HG03196 (cell line): ENCODE measurements around the gene BAHCC1.
"Not testable (repeated sequence)": the region's sequence is repeated elsewhere in the genome, so short reads cannot be mapped to it uniquely, and the experiment has no call there.

ENCODE experiments used
- ATAC-seq: cut with Tn5 transposase; IDR thresholded peaks from one replicate; pipeline ENCODE4 v1.9.1; 2021; ENCODE audit not compliant: unreplicated experiment

Gene BAHCC1

DNA sequence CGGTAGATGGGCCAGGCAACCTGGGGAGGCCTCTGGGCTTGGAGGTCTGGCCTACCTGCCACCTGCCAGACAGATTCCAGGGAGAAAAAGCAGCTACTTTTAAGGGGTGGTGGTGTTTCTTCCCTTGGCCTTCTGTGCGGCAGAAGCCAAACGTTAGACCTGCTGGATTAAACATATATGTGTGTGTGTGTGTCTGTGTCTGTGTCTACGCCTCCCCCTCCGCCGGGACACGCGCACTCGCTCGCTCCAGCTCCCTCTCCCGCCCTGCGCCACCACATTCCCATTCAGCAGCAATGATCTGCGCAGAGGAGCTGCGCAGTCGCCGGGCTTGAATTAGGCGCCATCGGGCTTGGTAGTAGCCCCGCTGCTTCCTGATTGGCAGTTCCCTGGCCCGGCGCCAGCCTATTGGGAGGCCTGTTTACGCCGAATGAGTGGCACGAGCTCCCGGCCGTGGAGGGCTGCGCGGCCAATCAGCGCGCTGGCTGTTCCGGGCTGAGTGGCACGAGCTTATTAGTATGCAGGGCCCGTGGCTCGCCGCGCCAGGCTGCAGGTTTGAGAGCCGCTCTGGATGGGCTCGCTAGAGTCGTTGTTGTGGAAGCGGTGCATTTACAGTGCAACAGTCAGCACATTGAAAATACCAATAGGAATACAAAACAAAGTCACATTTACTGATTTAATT is at the start of gene BAHCC1:
Gene BAHCC1, plus strand, starts transcription at position 537 of the 679 bp plus-strand sequence. CDS start 4,283 bp downstream, outside the sequence.
- no peak for ATAC-seq

DNA sequence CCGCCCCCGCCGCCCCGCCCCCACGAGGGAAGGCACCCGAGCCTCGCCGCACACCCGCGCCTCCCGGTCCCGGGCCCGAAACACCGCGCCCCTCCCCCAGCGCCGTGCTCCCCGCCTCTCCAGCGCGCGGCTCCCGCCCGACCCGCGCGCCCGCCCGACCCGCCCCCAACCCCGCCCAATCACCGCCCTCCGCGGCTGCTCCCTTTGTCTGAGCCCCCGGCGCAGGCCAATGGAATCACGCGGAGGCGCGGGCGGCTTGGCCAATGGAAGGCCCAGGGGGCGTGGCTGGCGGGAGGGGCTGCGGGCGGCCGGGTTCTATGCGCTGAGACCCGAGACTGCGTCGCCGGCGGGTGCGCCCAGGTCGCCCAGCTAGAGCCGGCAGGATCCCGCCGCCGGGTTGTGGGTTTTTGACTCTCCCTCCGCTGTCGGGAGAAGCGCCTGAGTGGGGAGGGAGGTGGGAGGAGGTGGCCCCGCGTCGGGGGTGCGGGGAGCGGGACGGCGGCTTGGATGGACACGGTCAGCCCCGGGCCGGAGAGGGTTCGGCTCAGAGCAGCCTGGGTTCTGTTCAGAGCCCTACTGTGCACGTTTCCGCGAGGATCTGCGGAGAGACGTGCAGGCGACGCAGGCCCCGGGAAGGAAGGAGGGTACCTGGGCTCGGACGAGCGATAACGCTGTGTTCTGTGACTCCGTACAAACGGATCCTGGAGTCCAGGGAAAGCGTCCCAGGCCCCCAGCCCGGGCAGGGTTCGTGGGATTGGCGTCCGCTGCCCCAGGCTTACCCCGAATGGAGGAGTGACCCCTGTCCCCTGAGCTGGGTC is 49.0 kb upstream of the BAHCC1 start:
- ATAC-seq = peak; percentile 75

GRCh38 chr17:81346908-81347349 is 48.3 kb upstream of the BAHCC1 start:
- ATAC-seq = no peak

- ATAC-seq = no peak
Measured at GRCh38 chr17:81347437-81347836, 47.8 kb upstream of the BAHCC1 start.

DNA sequence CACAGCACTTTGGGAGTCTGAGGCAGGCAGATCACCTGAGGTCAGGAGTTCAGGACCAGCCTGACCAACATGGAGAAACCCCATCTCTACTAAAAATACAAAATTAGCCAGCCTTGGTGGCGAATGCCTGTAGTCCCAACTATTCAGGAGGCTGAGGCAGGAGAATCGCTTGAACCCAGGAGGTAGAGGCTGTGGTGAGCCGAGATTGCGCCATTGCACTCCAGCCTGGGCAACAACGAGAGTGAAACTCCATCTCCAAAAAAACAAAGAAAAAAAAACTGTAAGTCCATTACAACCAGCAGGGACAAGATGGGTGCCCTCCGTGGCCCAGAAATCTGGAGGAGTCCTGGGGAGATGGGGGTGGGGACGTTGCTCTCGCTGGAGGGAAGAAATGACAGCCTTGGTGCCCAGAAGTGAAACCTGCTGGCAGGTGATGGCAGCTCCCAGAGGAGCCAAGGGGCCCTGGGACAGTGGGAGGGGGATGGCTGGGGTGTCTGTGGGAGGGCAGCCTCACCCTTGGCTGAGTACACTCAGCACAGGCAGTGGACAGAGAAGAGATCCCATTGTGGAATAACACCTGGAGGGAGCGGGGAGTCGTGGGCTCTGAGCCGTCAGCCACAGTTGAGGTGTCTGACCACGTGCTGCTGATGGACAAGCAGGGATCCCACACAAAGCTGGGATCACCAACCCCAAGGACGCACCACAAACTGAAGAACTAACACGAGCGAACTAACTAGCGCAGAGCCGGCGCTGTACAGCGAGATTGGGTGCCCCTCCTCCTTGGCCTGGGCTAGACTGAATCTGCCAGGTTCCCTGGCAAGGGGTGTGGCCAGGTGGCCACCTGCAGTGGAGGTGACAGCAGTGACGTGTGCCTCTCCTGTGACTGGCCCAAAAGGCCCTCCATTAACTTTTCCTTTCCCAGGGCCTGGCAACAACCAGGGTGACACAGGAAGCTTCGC is 46.9 kb upstream of the BAHCC1 start:
- ATAC-seq = no peak

GRCh38 chr17:81349397-81350319 is 45.6 kb upstream of the BAHCC1 start:
- no peak for ATAC-seq

DNA sequence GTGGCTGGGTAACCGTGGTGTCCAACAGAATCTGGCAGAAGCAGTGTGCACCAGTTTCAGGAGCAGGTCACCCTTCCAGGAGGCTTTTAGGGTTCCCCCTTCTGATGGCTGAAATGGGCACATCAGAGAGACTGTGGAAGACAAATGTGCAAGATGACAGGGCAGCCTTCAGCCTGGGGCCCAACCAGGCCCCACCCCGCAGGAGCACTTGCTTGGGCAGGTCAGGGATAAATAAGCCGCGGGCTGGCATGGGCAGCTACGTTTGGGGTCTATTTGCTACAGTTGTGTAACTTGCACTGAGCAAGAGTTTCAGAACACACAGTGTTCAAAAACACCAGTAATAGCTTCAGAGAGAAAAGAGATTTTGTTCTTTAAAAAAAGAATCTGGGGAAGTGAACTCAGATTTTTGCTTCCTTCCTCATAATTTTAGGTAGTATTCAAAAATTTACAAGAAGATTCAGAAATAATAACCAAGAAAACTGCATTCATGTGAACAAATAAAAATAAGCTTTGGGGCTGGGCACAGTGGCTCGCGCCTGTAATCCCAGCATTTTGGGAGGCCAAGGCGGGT is 44.9 kb upstream of the BAHCC1 start:
- no peak for ATAC-seq

GRCh38 chr17:81351329-81352052 is 43.8 kb upstream of the BAHCC1 start:
- not testable (repeated sequence) for ATAC-seq

DNA sequence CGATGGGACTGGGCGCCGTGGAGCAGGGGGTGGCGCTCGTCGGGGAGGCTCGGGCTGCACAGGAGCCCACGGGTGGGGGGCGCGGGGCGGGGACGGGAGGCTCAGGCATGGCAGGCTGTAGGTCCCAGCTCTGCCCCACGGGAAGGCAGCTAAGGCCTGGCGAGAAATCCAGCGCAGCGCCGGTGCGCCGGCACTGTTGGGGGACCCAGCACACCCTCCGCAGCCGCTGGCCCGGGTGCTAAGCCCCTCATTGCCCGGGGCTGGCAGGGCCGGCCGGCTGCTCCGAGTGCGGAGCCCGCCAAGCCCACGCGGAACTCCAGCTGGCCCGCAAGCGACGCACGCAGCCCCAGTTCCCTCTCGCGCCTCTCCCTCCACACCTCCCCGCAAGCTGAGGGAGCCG is 43.2 kb upstream of the BAHCC1 start:
- not testable (repeated sequence) for ATAC-seq

DNA sequence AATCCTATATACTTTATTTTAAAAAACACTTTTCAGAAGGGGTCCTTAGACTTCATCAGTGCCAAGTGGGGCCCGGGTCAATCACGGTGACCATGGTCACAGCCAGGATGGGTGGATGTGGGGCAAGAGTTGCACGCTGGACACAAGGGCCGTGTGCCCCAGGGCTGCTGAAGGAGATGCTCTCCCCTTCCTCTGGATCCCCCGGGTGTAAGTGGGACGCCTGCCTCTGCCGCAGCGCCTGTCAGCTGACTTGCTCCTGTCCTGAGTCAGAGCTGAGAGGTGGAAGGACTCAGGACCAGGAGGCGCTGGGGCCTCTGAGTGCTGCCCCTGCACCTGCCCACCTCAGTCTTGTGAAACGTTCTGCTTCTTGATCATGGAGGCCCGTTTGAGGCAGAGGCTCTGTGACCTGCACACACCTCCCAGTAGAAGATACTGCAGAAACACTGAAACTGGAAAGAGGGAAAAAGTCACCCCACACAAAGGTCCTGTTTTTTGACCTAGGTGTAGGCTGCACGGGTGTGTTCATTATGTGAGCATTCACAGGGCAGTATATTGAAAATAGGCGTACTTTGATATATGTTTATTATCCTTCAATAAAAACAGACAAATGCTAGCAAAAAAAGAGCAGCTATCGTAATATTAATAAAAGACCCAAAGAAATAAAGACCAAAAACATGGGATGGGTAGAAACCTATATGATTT is 40.9 kb upstream of the BAHCC1 start:
- ATAC-seq = no peak

GRCh38 chr17:81354954-81355347 is 40.3 kb upstream of the BAHCC1 start:
- no peak for ATAC-seq

DNA sequence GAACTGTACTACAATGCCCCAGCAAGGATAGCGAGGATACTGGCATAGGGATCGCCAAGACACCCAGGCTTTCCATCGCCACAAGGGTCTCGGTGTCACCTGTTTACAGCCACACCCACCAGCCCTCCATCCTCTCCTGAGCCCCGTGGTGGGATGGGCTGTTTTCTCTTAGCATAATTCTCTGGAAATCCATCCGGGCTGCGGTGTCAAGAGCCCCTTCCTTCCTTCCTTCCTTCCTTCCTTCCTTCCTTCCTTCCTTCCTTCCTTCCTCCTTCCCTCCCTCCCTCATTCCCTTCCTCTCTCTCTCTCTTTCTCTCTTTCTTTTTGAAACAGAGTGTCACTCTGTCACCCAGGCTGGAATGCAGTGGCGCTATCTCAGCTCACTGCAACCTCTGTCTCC is 36.0 kb upstream of the BAHCC1 start:
- no peak for ATAC-seq

- ATAC-seq = not testable (repeated sequence)
Measured at GRCh38 chr17:81362001-81362400, 33.3 kb upstream of the BAHCC1 start.

DNA sequence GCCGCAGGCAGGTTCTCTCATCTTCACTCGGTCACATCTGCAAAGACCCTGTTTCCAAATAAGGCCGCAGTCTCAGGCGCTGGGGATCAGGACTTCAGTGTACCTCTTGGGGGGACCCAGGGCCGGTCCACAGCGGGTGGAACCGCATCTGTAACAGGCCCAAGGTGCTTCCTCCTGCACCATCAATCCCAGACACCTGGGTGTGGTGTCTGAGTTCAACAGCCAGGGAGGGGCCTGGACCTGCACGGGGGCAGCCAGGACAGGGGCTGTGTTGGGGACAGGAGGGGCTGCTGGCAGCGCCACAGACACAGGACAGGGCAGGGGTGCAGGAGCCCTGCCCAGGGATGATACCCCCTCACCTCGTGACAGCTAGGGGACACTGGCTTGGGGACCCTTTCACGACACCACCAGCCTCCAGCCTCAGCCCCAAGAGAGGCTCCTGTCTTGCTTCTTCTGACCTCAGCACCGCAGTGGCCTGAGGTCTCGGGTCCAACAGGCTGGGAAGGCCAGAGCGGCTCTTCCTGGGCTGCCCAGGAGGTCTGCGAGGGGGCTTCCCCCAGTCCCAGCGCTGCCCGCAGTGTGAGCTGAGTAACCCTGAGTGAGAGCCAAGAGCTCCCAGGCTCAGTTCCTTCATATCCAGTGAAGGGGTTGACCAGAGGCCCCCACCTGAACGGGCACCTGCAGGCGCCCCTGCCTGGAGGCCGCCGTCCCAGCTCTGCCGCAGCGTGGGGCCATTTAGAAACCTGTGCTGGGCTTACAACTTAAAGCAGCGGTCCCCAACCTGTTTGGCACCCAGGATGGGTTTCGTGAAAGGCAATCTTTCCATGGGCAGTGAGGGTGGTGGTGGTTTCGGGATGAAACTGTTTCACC is 30.7 kb upstream of the BAHCC1 start:
- ATAC-seq = no peak

DNA sequence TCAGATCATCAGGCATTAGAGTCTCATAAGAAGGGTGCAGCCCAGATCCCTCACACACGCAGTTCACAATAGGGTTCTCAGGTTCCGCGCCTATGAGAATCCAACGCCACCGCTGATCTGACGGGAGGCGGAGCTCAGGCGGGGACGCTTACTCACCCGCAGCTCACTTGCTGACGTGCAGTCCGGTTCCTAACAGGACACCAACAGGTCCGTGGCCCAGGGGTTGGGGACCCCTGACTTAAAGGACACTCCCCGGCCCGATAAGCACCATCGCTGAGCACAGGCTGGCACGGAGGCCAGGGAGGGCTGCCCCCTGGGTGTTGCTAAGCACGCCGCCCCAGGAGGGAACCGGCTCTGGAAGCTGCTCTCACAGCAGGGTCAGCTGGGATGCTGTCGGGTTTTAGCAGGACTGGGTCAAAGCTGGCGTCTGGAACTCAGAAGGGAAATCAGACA is 30.1 kb upstream of the BAHCC1 start:
- no peak for ATAC-seq

- no peak for ATAC-seq
Measured at GRCh38 chr17:81365601-81366585, 29.4 kb upstream of the BAHCC1 start.
